22Rv1 (cell line): ENCODE measurements around the gene NANOS3.

ENCODE experiments used
- CTCF ChIP-seq: fragments of 450-650 bp; IDR thresholded peaks from 2 replicates; pipeline ENCODE4 v1.5.1; 2017; ENCODE audit warnings: mild to moderate bottlenecking
- ZFX ChIP-seq: fragments of 450-650 bp; IDR thresholded peaks from 2 replicates; pipeline ENCODE4 v1.6.1; 2017; ENCODE audit warnings: antibody characterized with exemption, borderline replicate concordance

- no peak for TF ChIP-seq CTCF
- TF ChIP-seq ZFX, result no peak
Observed at GRCh38 chr19:13926715-13927114, 49.8 kb downstream of the NANOS3 start.
